GM12865 (cell line): Measurements from ENCODE around the gene ZNF791.
A peak's percentile ranks its signal among the peaks of the same experiment; 100 is the strongest.
"Not testable (repeated sequence)": the region's sequence is repeated elsewhere in the genome, so short reads cannot be mapped to it uniquely, and the experiment has no call there.

Experiments used
- DNase-seq: peaks from one replicate; pipeline ENCODE4 v3.0.0; 2010; ENCODE audit warnings: low read depth
- H3K4me3 ChIP-seq: 2 replicates; pipeline ENCODE4 v1.5.1; 2011; ENCODE audit warnings: mild to moderate bottlenecking, low read depth, low read length, control low read depth
- CTCF ChIP-seq: IDR thresholded peaks from 2 replicates; pipeline ENCODE4 v1.5.1; 2011; ENCODE audit warnings: low read length, control low read depth, low read depth, inconsistent platforms; ENCODE audit not compliant: insufficient read depth; ENCODE audit errors: missing control alignments

The ZNF791 gene

DNA sequence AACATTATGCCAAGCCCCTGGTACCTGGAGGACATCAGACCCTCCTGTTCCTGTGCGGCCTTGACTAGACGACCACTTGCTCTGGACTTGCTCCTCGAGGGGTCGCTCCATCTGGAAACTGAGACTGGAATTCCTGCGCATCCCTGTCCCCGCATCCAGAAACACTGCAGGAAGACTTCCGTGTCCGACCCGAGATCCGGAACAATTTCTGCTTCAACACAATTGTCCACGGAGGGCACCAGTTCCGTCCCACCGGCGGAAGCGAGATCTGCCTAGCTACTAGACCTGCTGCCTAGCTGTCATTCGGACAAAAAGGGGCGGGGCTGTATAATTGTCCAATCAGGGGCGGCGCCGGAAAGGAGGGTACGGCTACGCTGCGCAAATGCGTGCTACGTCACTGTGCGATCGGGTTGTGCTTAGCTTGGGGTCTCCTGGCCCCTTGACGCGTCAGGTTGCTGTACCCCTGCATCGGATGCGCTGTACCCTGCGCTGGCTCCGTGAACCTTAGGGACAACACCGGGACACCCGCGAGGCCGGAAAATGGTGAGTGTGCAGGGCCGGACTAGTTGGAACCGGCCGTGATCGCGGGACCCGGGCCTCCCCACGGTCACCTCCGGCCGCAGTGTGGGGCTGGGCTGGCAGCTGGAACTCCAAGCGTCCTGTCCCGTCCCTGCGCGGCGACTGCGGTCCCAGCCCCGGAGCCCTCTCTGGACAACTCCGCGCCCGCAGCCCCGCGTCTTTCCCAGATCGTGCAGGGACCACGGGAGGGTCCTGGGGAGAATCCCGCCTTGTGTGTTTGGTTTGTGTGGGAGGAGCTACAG is at the start of gene ZNF791, which contains the start of gene ZNF490:
Gene ZNF791 (plus strand): TSS at position 381 of the 821 bp plus-strand sequence. CDS start 160 bp downstream, at position 541.
Gene ZNF490 (minus strand): TSS at position 274 of the 821 bp plus-strand sequence. CDS start 133 bp downstream, at position 141.
- no peak for TF ChIP-seq CTCF
- peak within 1 kb of the TSS; percentile 72 for H3K4me3 ChIP-seq
- DNase-seq = peak; percentile 98

DNA sequence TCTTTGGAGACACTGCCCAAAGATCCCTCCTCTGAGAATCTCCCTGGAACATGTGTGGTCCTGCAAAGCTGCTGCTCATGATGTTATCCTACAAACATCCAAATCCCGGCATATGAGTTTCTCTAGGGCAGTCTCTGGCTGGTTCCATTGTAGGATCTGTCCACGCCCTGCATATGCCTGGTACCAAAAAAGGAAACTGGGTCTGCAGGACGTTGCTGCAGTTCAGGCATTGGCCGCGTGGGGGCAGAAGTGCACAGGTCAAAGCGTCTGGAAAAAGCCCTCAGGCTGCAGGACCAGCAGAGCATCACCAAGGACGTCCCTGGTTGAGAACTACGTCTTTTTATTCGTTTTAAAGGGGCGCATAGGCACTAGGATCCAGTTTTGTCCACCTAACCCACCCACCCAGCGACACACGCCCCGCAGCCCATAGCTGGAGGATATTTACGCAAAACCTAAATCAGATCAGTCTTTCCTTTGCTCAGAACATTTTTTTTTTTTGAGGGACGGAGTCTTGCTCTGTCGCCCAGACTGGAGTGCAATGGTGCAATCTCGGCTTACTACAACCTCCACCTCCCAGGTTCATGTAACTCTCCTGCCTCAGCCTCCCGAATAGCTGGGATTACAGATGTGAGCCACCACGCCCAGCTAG is 46.6 kb upstream of the ZNF791 start:
- peak; percentile 92 for DNase-seq
- TF ChIP-seq CTCF = peak; percentile 98
- no peak overlapping the region for H3K4me3 ChIP-seq

DNA sequence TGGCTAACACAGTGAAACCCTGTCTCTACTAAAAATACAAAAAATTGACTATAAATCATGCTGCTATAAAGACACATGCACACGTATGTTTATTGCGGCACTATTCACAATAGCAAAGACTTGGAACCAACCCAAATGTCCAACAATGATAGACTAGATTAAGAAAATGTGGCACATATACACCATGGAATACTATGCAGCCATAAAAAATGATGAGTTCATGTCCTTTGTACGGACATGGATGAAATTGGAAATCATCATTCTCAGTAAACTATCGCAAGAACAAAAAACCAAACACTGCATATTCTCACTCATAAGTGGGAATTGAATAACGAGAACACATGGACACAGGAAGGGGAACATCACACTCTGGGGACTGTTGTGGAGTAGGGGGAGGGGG is 44.3 kb upstream of the ZNF791 start:
- H3K4me3 ChIP-seq, DNase-seq: not testable (repeated sequence)

- no peak for DNase-seq
- no peak overlapping the region for H3K4me3 ChIP-seq
- TF ChIP-seq CTCF = no peak
Observed at GRCh38 chr19:12567951-12568350, 42.8 kb upstream of the ZNF791 start.

GRCh38 chr19:12574036-12574435 is 36.7 kb upstream of the ZNF791 start:
- peak; percentile 57 for DNase-seq
- H3K4me3 ChIP-seq = no peak overlapping the region
- no peak for TF ChIP-seq CTCF

DNA sequence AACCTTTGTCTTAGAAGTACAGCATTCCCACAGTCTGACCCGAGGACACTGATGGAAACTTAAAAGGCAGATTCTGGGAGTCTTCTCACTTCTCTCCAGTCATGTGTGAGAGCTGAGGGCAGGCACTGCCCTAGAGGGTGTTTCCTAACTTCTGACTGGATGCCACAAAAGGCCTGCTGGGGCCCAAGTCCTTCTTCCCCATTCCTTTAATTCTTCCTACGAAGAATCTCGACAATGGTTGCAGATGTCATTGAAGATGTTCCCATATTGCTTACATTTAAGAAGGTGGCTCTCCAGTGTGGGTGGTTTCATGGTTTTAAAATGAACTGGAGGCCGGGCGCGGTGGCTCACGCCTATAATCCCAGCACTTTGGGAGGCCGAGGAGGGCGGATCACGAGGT is 32.1 kb upstream of the ZNF791 start:
- H3K4me3 ChIP-seq = no peak overlapping the region
- DNase-seq = no peak
- TF ChIP-seq CTCF = no peak

GRCh38 chr19:12580180-12580694 is 30.5 kb upstream of the ZNF791 start:
- no peak for DNase-seq
- no peak for TF ChIP-seq CTCF
- H3K4me3 ChIP-seq = no peak overlapping the region
